ENCODE results near the gene TCTN2.

- TF ChIP-seq CTCF (IDR thresholded peaks at IDR 0.05; ENCODE audit: insufficient read depth, low read length): no peak
- no peak for TF ChIP-seq POLR2AphosphoS5 (IDR thresholded peaks at IDR 0.05; ENCODE audit: low read depth)
- TF ChIP-seq REST (IDR thresholded peaks at IDR 0.05; ENCODE audit: insufficient replicate concordance, low read depth): no peak
Observed at GRCh38 chr12:123748161-123748560, 77.2 kb downstream of the TCTN2 start.

All from HL-60 (cell line).